T-cell (primary cell): ENCODE measurements around the gene PPIF. TPM values are rescaled to one million over a fixed set of nuclear protein-coding genes. Genes with fewer than 3 reads are reported as not detected.
A peak's percentile ranks its signal among the peaks of the same experiment; 100 is the strongest.

Experiments
- ATAC-seq, 4 experiments: fragments of 200-7000 bp in 3 of 4; fragments of 150-1000 bp in 1 of 4; cut with Tn5 transposase; replicated peaks in 1 of 4; 1 replicate in 3 of 4; 2 replicates in 1 of 4; pipeline ENCODE4 v1.10.0; 2021; ENCODE audit warnings: moderate library complexity in 3 of 4, mild to moderate bottlenecking in 2 of 4, moderate number of reproducible peaks in 1 of 4
- CTCF ChIA-PET, 2 donors: fragments of 300-600 bp; sonication (Branson Sonifier 250); formaldehyde crosslinking; loops; one replicate each; lab custom pipeline; 2022; ENCODE audit warnings: antibody characterized with exemption in 2 of 2; lab: Charles Lee
- POLR2A ChIA-PET, 2 donors: fragments of 300-600 bp; sonication (Branson Sonifier 250); formaldehyde crosslinking; loops; one replicate each; lab custom pipeline; 2022; ENCODE audit warnings: antibody characterized with exemption in 2 of 2; lab: Charles Lee
- DNase-seq, 35 experiments: peaks; one replicate each; pipeline versions ENCODE4 v3.0.0 to v3.0.0-alpha.2; 2013 to 2023
- H3K27ac ChIP-seq: one replicate; pipeline ENCODE4 v1.5.1; 2013; ENCODE audit warnings: low read length
- H3K27me3 ChIP-seq, 2 experiments: replicated peaks in 1 of 2; 1 replicate in 1 of 2; 2 replicates in 1 of 2; pipeline versions ENCODE4 v1.6.1 to v1.7.0; 2013; ENCODE audit warnings: low read length in 1 of 2, mixed read lengths in 1 of 2; ENCODE audit not compliant: control insufficient read depth in 2 of 2, insufficient read depth in 2 of 2; ENCODE audit errors: extremely low read depth in 1 of 2
- H3K36me3 ChIP-seq, 2 donors: 1 replicate in 1 of 2; 2 replicates in 1 of 2; pipeline versions ENCODE4 v1.6.1 to v1.7.0; 2013; ENCODE audit warnings: low read length in 1 of 2; ENCODE audit not compliant: control insufficient read depth in 2 of 2, insufficient read depth in 1 of 2; ENCODE audit errors: extremely low read depth in 1 of 2
- H3K4me1 ChIP-seq, 2 experiments: 1 replicate in 1 of 2; 2 replicates in 1 of 2; pipeline versions ENCODE4 v1.6.1 to v1.7.0; 2013; ENCODE audit warnings: low read length in 2 of 2, mixed read lengths in 1 of 2; ENCODE audit not compliant: insufficient read depth in 2 of 2, control insufficient read depth in 1 of 2; ENCODE audit errors: extremely low read depth in 1 of 2
- H3K4me3 ChIP-seq, 2 donors: 1 replicate in 1 of 2; 2 replicates in 1 of 2; pipeline versions ENCODE4 v1.5.1 to v1.7.0; 2013; ENCODE audit warnings: mild to moderate bottlenecking in 2 of 2, low read length in 1 of 2, moderate library complexity in 1 of 2; ENCODE audit not compliant: control insufficient read depth in 1 of 2; ENCODE audit errors: extremely low read depth in 1 of 2
- H3K9me3 ChIP-seq: 2 replicates; pipeline ENCODE4 v1.7.0; 2013
- H3K27ac Mint-ChIP-seq, 2 donors: one replicate each; pipeline ENCODE4 v1.8.0; 2020 to 2021; ENCODE audit warnings: mild to moderate bottlenecking in 2 of 2, mixed read lengths in 2 of 2
- H3K27me3 Mint-ChIP-seq, 2 donors: one replicate each; pipeline ENCODE4 v1.8.0; 2021 to 2022; ENCODE audit warnings: mixed read lengths in 2 of 2
- H3K36me3 Mint-ChIP-seq: one replicate; pipeline ENCODE4 v1.8.0; 2021; ENCODE audit warnings: mixed read lengths
- H3K4me1 Mint-ChIP-seq, 3 donors: one replicate each; pipeline ENCODE4 v1.8.0; 2020 to 2022; ENCODE audit warnings: mixed read lengths in 3 of 3, mild to moderate bottlenecking in 1 of 3
- H3K4me3 Mint-ChIP-seq, 3 donors: one replicate each; pipeline ENCODE4 v1.8.0; 2020 to 2022; ENCODE audit warnings: mild to moderate bottlenecking in 3 of 3, mixed read lengths in 3 of 3, moderate library complexity in 3 of 3
- H3K9me3 Mint-ChIP-seq, 3 donors: one replicate each; pipeline ENCODE4 v1.8.0; 2020 to 2022; ENCODE audit warnings: mixed read lengths in 3 of 3
- WGBS: methylation state at CpG from one replicate; pipeline ENCODE4 v1.1.5; 2013; ENCODE audit warnings: missing lambda C conversion rate; ENCODE audit not compliant: insufficient coverage; 5-methylcytosine and 5-hydroxymethylcytosine counted together
- total RNA-seq, 35 experiments: library from RNA in 6 of 35; stranded (reverse) in 6 of 35; fragments of 120-200 nt in 1 of 35; gene quantifications; one replicate each; pipeline versions ENCODE4 v1.2.1 to v1.2.4 and lab custom pipeline; 2013 to 2026

PPIF gene
- total RNA-seq, 5 donors from 2014 or later (not counting 1 experiment from before 2014, with no cell fraction given): 25.6 to 36.2 (median 31.3) TPM

DNA sequence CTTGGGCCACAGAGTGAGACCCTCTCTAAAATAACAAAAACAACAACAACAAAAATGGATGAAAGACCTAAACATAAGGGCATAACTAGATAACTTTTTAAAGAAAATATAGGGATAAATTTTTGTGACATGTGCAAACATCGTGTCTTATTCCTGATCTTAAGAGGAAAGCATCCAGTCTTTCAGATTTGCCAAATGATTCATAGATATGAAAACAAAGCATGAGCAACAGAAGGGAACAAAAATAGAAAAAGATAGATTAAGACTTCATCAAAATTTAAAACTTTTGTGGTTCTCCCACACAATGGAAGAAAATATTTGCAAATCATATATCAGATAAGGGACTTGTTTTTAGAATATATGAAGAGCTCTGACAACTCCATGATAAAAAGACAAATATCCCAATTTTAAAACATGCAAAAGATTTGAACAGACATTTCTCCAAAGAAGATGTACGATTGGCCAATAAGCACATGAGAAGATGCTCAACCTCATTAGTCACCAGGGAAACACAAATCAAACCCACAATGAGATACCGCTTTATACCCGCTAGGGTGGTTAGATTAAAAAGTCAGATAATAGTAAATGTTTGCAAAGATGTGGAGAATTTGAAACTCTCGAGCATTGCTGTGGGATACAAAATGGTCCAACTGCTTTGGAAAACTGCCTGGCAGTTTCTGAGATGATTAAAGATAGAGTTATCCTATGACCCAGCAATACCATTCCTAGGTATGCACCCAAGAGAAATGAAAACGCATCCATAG is 20.3 kb downstream of the PPIF start:
- peaks cover 3% of the 10 kb centered on the region for H3K36me3 Mint-ChIP-seq

DNA sequence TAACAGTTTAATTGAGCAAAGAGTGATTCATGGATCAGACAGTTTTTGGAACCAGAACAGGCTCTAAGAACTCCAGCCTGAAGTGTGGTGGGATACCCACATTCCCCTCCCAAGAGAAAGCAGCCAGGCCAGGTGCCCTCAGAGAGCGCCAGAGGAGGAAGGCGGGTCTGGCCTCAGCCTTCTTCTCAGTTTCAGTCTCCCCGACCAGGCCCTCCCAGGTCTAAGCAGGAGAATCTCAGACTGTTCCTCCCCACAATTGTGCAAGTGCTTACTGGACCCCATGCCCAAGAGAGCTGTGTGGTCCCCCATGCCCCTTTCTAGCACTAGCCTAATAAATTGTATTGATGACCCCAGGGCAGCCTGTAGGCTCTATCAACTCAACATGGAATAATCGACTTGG is 25.6 kb downstream of the PPIF start:
- ChIA-PET POLR2A (no interaction called here), CTCF (interaction anchor here (1.0 to 3.1 kb wide), 7 partner anchors 12 to 102 kb away, joined by 3 to 22 read pairs (median 4); no protein-coding TSS in a partner anchor)
- H3K9me3 Mint-ChIP-seq: peaks cover 3 to 7% (median 3%) of the 10 kb centered on the region in 3 donors
- no peak overlapping the region for H3K4me3 ChIP-seq
- no peak overlapping the region for H3K4me3 Mint-ChIP-seq
- peaks cover 0 to 2% of the 10 kb centered on the region in 2 donors for H3K27me3 Mint-ChIP-seq
- H3K27ac Mint-ChIP-seq: no peak overlapping the region
- DNase-seq (no peak), ATAC-seq (no peak)
- peaks cover 0 to 4% of the 10 kb centered on the region in 2 experiments for H3K4me1 ChIP-seq
- peaks cover 6% of the 10 kb centered on the region for H3K9me3 ChIP-seq
- 90% methylated on average over 2 of the region's 4 CpGs for WGBS
- H3K27me3 ChIP-seq: no peaks in the 10 kb centered on the region
- peaks cover 3% of the 10 kb centered on the region for H3K36me3 Mint-ChIP-seq
- no peaks in the 10 kb centered on the region for H3K36me3 ChIP-seq
- no peak overlapping the region for H3K27ac ChIP-seq
- H3K4me1 Mint-ChIP-seq: peaks cover 3 to 6% (median 4%) of the 10 kb centered on the region in 3 donors

More for the DNA sequence above, 20.3 kb downstream of the PPIF start:
- ATAC-seq (peak in 1 of 4 experiments; percentile 51), DNase-seq (no peak)
- ChIA-PET POLR2A (no interaction called here), CTCF (no interaction called here)
- Histone ChIP-seq H3K4me3 (no peak overlapping the region), H3K27me3 (no peaks in the 10 kb centered on the region), H3K4me1 (no peaks in the 10 kb centered on the region), H3K9me3 (peaks cover 6% of the 10 kb centered on the region), H3K27ac (no peak overlapping the region), H3K36me3 (no peaks in the 10 kb centered on the region)
- no peaks in the 10 kb centered on the region for H3K27me3 Mint-ChIP-seq
- H3K4me3 Mint-ChIP-seq: no peak overlapping the region
- H3K27ac Mint-ChIP-seq: no peak overlapping the region
- H3K9me3 Mint-ChIP-seq: peaks cover 3 to 15% (median 11%) of the 10 kb centered on the region in 3 donors
- 67% methylated on average over 1 of the region's 6 CpGs for WGBS
- H3K4me1 Mint-ChIP-seq: peaks cover 0 to 5% (median 0%) of the 10 kb centered on the region in 3 donors

DNA sequence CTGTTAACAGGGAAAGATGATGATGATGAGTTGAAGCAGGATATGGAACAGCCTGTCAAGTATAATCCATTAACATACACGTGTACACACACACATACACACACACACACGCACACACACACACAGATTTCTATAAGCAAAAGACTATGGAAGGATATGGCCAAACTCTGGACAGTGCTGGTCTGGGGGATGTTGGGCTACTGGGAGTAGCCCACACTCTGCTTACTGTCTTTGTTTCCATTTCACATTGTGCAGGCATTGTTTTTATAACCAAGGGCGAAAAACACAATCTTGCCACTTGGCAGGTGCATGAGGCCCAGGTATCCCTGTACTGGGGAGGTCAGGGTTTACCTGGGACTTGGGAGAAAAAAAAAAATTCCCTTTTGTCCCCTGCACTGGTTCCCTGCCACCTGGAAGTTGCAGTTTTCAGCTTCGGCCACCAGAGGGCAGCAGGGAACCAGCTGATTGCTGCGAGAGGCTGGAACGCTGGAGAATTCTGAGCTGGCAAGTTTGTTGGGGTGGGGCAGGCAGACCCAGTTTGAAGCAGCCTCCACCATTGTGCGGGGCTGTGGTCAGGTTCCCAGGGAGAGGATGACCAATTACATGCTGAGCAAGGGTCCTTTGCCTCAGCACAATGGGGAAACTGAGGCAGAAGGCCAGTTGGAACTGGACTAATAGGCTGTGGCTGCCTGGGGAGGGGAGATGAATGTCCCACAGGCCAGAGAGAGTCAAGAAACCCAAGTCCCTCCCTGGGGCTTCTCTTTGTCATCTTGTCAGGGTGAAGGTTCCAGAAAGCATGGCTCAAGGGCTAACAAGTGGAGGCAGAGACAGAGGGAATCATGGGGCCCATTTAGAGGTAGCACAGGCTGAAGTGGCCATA is 27.3 kb downstream of the PPIF start:
- Mint-ChIP-seq H3K36me3 (peaks cover 3% of the 10 kb centered on the region), H3K27ac (no peak overlapping the region), H3K4me1 (peaks cover 3 to 6% (median 4%) of the 10 kb centered on the region in 3 donors), H3K9me3 (peaks cover 3 to 7% (median 3%) of the 10 kb centered on the region in 3 donors), H3K27me3 (peaks cover 0 to 2% of the 10 kb centered on the region in 2 donors), H3K4me3 (no peak overlapping the region)
- no peaks in the 10 kb centered on the region for H3K36me3 ChIP-seq
- WGBS: 0% methylated on average over 5 of the region's 7 CpGs
- ATAC-seq: peak; percentile 55 to 75 (median 62)
- H3K4me3 ChIP-seq: no peak overlapping the region
- ChIA-PET CTCF (interaction anchor here (0.5 to 3.1 kb wide), 25 partner anchors 8 to 1655 kb away, joined by 3 to 22 read pairs (median 4); partner anchors contain the start of gene ZCCHC24 (in 1 of the 2)), POLR2A (no interaction called here)
- DNase-seq: peak; percentile 22 to 81 (median 65)
- H3K9me3 ChIP-seq: peaks cover 6% of the 10 kb centered on the region
- H3K27ac ChIP-seq: no peak overlapping the region
- H3K27me3 ChIP-seq: peaks cover 0 to under 1% of the 10 kb centered on the region in 2 experiments
- peaks cover 0 to 4% of the 10 kb centered on the region in 2 experiments for H3K4me1 ChIP-seq

DNA sequence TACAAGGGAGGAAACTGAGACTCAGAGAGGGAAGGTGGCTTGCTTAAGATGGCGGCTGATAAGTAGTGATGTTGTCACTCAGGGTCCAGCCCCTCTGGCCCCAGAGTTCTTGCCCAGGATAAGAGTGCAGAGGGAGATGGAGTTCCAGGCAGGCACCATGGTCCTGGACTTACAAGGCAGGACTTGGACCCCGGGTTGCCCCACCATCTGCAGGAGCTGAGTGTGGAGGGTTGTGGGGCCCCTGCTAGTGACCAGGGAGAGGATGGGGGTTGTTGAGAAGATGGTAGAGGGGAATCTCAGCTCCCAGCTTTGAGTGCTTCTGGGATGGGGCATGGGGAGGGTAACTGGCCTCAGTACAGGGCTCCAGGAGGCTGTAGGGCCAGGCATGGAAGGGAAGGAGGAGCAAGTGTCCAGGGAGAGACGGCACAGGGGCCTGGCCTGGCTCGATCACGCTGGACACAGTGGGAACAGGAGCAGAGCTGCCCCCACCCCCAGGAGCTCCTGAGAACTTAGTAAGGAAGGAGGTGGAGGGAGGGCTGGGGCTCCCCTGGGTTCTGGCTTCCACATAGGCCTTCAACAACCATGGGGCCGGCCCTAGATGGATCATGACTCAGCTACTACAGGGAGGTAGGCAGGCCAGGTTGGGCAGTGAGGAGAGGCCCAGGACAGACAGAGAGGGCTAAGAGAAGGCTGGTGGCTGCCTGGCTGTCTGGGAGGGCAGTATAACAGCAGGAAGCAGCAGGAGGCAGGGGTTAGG is 28.2 kb downstream of the PPIF start:
- H3K4me3 Mint-ChIP-seq: no peak overlapping the region
- peaks cover 3% of the 10 kb centered on the region in 3 donors for H3K9me3 Mint-ChIP-seq
- 91% methylated on average over 3 of the region's 6 CpGs for WGBS
- no peaks in the 10 kb centered on the region for H3K36me3 ChIP-seq
- H3K27ac ChIP-seq: no peak overlapping the region
- H3K4me3 ChIP-seq: no peak overlapping the region
- peaks cover 0 to 3% of the 10 kb centered on the region in 2 experiments for H3K27me3 ChIP-seq
- H3K4me1 ChIP-seq: peaks cover 0 to 4% of the 10 kb centered on the region in 2 experiments
- ChIA-PET POLR2A (interaction anchor here in 1 of 2 donors (0.6 kb wide), 1 partner anchor 929 kb away, joined by 3 read pairs; no protein-coding TSS in a partner anchor), CTCF (interaction anchor here (0.6 to 2.8 kb wide), 3 partner anchors 93 to 847 kb away, joined by 3 to 15 read pairs (median 3); no protein-coding TSS in a partner anchor)
- H3K4me1 Mint-ChIP-seq: peaks cover 3 to 6% (median 4%) of the 10 kb centered on the region in 3 donors
- ATAC-seq: no peak
- H3K9me3 ChIP-seq: peaks cover 6% of the 10 kb centered on the region
- no peak for DNase-seq
- H3K27ac Mint-ChIP-seq: no peak overlapping the region
- H3K27me3 Mint-ChIP-seq: peaks cover 0 to 2% of the 10 kb centered on the region in 2 donors
- peaks cover 3% of the 10 kb centered on the region for H3K36me3 Mint-ChIP-seq

DNA sequence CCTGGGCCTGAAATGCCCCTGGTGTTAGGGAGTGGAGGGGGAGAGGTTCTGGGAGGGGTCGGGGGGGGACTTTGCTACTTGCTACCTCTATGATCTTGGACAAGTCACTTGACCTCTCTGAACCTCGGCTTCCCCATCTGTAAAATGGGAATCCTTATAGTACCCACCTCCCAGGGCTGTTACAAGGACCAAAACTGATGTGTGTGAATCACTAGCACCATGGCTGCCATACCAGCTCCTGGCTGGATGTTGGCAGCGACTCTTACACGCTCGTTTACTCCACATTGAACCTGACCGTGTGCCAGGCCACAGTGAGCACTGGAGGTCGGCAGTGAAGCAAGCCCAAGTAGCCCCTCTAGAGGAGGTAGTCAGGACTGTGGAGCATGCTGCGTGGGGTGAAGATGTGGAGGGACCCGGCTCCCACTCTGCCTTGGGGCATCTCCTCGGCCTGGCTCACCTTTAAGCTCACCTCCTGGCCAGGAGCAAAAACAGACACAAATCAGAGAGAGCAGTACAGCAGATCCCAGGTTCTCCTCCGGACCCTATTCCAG is 28.9 kb downstream of the PPIF start:
- Mint-ChIP-seq H3K4me1 (peaks cover 3 to 6% (median 4%) of the 10 kb centered on the region in 3 donors), H3K27ac (no peak overlapping the region), H3K36me3 (peaks cover 3% of the 10 kb centered on the region), H3K27me3 (peaks cover 0 to 2% of the 10 kb centered on the region in 2 donors), H3K4me3 (no peak overlapping the region), H3K9me3 (peaks cover 3% of the 10 kb centered on the region in 3 donors)
- Histone ChIP-seq H3K4me3 (no peak overlapping the region), H3K27me3 (peaks cover 0 to 6% of the 10 kb centered on the region in 2 experiments), H3K4me1 (peaks cover 0 to 4% of the 10 kb centered on the region in 2 experiments), H3K36me3 (no peaks in the 10 kb centered on the region), H3K9me3 (peaks cover 3% of the 10 kb centered on the region), H3K27ac (no peak overlapping the region)
- DNase-seq: no peak
- no peak for ATAC-seq
- ChIA-PET CTCF (interaction anchor here in 1 of 2 donors (1.0 kb wide), 1 partner anchor 161 kb away, joined by 3 read pairs; no protein-coding TSS in a partner anchor), POLR2A (interaction anchor here in 1 of 2 donors (0.6 kb wide), 1 partner anchor 928 kb away, joined by 3 read pairs; no protein-coding TSS in a partner anchor)
- 90% methylated on average over 8 of the region's 11 CpGs for WGBS
